ENCODE results near the gene MAGEB2. TPM values are rescaled to one million over a fixed set of nuclear protein-coding genes. Genes with fewer than 3 reads are reported as not detected.

The MAGEB2 gene
- total and polyA plus RNA-seq, 2 donors (not counting 3 experiments of a cell fraction or from before 2014, with no cell fraction given): not detected

DNA sequence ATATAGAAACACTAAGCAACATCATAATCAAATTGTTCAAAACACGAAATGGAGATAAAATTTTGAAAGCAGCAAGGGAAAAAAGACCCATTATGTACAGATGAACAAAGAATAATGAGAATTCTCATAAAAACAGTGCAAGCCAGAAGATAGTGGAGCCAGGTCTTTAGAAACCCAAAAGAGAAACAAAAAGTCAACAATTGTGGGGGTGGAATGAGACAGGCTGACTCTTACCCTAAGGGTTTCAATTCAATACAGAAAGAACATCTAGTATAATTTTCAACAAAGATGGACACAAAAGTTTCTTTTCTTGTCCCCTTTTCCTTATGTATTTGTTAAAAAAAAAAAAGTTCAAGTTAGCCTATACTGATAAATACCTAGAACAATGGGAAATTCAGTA lies 34.0 kb upstream of the MAGEB2 start:
- DNase-seq (ENCODE audit: low read depth, low spot score) (no peak), FAIRE-seq (no peak)
- Histone ChIP-seq H3K36me3 (ENCODE audit: control insufficient read depth in 2 of 2, extremely low read depth in 1 of 2, insufficient read depth in 2 of 2, low read length in 2 of 2) (no peaks in the 10 kb centered on the region), H2AFZ (ENCODE audit: low read depth, low read length) (no peak overlapping the region), H3K9ac (replicated peaks; ENCODE audit: extremely low read depth, insufficient read depth, low read length) (no peak overlapping the region), H3K9me3 (replicated peaks; ENCODE audit: control insufficient read depth, insufficient read depth, low read length) (no peaks in the 10 kb centered on the region), H3K79me2 (ENCODE audit: control insufficient read depth, insufficient read depth, low read length) (no peaks in the 10 kb centered on the region), H3K4me3 (replicated peaks in 1 of 3; ENCODE audit: insufficient read depth in 1 of 3, low read depth in 1 of 3, low read length in 3 of 3) (no peak overlapping the region), H3K4me1 (ENCODE audit: control insufficient read depth, extremely low read depth, insufficient read depth, low read length) (no peaks in the 10 kb centered on the region), H3K4me2 (ENCODE audit: insufficient read depth, low read length) (no peak overlapping the region), H3K9me1 (replicated peaks; ENCODE audit: control insufficient read depth, extremely low read depth, insufficient read depth, low read length) (no peaks in the 10 kb centered on the region), H3K27ac (ENCODE audit: insufficient read depth, low read depth, low read length) (no peak overlapping the region), H3K27me3 (ENCODE audit: control insufficient read depth in 2 of 2, insufficient read depth in 2 of 2, low read length in 2 of 2) (no peaks in the 10 kb centered on the region), H4K20me1 (replicated peaks; ENCODE audit: control insufficient read depth, extremely low read depth, insufficient read depth, low read length) (no peaks in the 10 kb centered on the region)
- CTCF ChIA-PET: no interaction called here
- BruUV-seq (replicated peaks): no TSS peak
- intact Hi-C loops (cut with micrococcal nuclease): no loop called here
- POLR2A ChIA-PET: no interaction called here
- no peak for TF ChIP-seq JUN (IDR thresholded peaks at IDR 0.05; ENCODE audit: borderline replicate concordance, insufficient read depth, insufficient read length, low read depth)
- no peak for TF ChIP-seq POLR2A (IDR thresholded peaks at IDR 0.05; ENCODE audit: low read depth, low read length)
- no peak for TF ChIP-seq GATA2 (IDR thresholded peaks at IDR 0.05; ENCODE audit: insufficient read depth, insufficient read length, low read depth, low read length)
- TF ChIP-seq, protein P1, sequence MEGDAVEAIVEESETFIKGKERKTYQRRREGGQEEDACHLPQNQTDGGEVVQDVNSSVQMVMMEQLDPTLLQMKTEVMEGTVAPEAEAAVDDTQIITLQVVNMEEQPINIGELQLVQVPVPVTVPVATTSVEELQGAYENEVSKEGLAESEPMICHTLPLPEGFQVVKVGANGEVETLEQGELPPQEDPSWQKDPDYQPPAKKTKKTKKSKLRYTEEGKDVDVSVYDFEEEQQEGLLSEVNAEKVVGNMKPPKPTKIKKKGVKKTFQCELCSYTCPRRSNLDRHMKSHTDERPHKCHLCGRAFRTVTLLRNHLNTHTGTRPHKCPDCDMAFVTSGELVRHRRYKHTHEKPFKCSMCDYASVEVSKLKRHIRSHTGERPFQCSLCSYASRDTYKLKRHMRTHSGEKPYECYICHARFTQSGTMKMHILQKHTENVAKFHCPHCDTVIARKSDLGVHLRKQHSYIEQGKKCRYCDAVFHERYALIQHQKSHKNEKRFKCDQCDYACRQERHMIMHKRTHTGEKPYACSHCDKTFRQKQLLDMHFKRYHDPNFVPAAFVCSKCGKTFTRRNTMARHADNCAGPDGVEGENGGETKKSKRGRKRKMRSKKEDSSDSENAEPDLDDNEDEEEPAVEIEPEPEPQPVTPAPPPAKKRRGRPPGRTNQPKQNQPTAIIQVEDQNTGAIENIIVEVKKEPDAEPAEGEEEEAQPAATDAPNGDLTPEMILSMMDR (IDR thresholded peaks at IDR 0.05; ENCODE audit: extremely low read depth in 1 of 2, insufficient read depth in 1 of 2, low read depth in 1 of 2, low read length in 2 of 2): no peak
- TF ChIP-seq MYC (IDR thresholded peaks at IDR 0.05; ENCODE audit: low read depth, low read length): no peak
- TF ChIP-seq, protein P2, sequence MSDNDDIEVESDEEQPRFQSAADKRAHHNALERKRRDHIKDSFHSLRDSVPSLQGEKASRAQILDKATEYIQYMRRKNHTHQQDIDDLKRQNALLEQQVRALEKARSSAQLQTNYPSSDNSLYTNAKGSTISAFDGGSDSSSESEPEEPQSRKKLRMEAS (IDR thresholded peaks at IDR 0.05; ENCODE audit: insufficient read depth, insufficient read length): no peak
- dilution Hi-C loops (cut with MboI; ENCODE audit: extremely low pct_ligation_motif_present, low sequenced_read_pairs): no loop called here

DNA sequence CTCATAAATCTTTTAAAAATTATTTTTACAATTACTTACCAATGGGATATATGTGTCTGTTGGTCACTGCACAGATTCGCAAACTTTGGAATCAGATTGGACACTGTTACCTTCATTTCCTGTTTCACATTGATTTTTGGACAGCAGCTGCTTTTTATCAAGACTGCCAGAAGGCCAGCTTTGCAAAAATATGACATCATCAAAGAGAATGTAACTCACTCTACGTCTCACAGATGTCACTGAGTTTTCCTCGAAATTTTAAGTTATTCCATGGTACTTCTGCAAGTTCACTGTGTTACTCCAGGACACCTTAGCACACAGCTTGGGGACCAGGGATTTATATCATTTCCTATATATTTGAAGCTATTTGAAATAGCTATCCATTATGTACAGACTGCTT lies 31.8 kb upstream of the MAGEB2 start:
- Histone ChIP-seq H3K4me2 (ENCODE audit: insufficient read depth, low read length) (no peak overlapping the region), H3K4me3 (replicated peaks in 1 of 3; ENCODE audit: insufficient read depth in 1 of 3, low read depth in 1 of 3, low read length in 3 of 3) (no peak overlapping the region), H3K27ac (ENCODE audit: insufficient read depth, low read depth, low read length) (no peak overlapping the region), H3K27me3 (ENCODE audit: control insufficient read depth in 2 of 2, insufficient read depth in 2 of 2, low read length in 2 of 2) (no peaks in the 10 kb centered on the region), H3K4me1 (ENCODE audit: control insufficient read depth, extremely low read depth, insufficient read depth, low read length) (no peaks in the 10 kb centered on the region), H4K20me1 (replicated peaks; ENCODE audit: control insufficient read depth, extremely low read depth, insufficient read depth, low read length) (no peaks in the 10 kb centered on the region), H3K9me3 (replicated peaks; ENCODE audit: control insufficient read depth, insufficient read depth, low read length) (no peaks in the 10 kb centered on the region), H3K9ac (replicated peaks; ENCODE audit: extremely low read depth, insufficient read depth, low read length) (no peak overlapping the region), H3K36me3 (ENCODE audit: control insufficient read depth in 2 of 2, extremely low read depth in 1 of 2, insufficient read depth in 2 of 2, low read length in 2 of 2) (no peaks in the 10 kb centered on the region), H3K9me1 (replicated peaks; ENCODE audit: control insufficient read depth, extremely low read depth, insufficient read depth, low read length) (no peaks in the 10 kb centered on the region), H3K79me2 (ENCODE audit: control insufficient read depth, insufficient read depth, low read length) (no peaks in the 10 kb centered on the region), H2AFZ (ENCODE audit: low read depth, low read length) (no peak overlapping the region)
- TF ChIP-seq JUN (IDR thresholded peaks at IDR 0.05; ENCODE audit: borderline replicate concordance, insufficient read depth, insufficient read length, low read depth) (no peak), GATA2 (IDR thresholded peaks at IDR 0.05; ENCODE audit: insufficient read depth, insufficient read length, low read depth, low read length) (no peak), FOS (IDR thresholded peaks at IDR 0.05; ENCODE audit: borderline replicate concordance, insufficient read depth, low read length) (no peak), EZH2 (IDR thresholded peaks at IDR 0.05; ENCODE audit: borderline replicate concordance, low read depth, low read length, severe bottlenecking) (no peak), MYC (IDR thresholded peaks at IDR 0.05; ENCODE audit: low read depth, low read length) (no peak), POLR2A (IDR thresholded peaks at IDR 0.05; ENCODE audit: low read depth, low read length) (no peak), POLR2AphosphoS5 (IDR thresholded peaks at IDR 0.05; ENCODE audit: insufficient read depth, low read depth, low read length) (no peak)
- TF ChIP-seq, protein P1 (IDR thresholded peaks at IDR 0.05; ENCODE audit: extremely low read depth in 1 of 2, insufficient read depth in 1 of 2, low read depth in 1 of 2, low read length in 2 of 2): no peak
- TF ChIP-seq, protein P2 (IDR thresholded peaks at IDR 0.05; ENCODE audit: insufficient read depth, insufficient read length): no peak
- ChIA-PET CTCF (interaction anchor here (1.0 kb wide), 1 partner anchor 13 kb away, joined by 4 read pairs; no protein-coding TSS in a partner anchor), POLR2A (no interaction called here)
- dilution Hi-C loops (cut with MboI; ENCODE audit: extremely low pct_ligation_motif_present, low sequenced_read_pairs): no loop called here
- FAIRE-seq (no peak), DNase-seq (ENCODE audit: low read depth, low spot score) (no peak)
- no TSS peak for BruUV-seq (replicated peaks)
- intact Hi-C loops (cut with micrococcal nuclease): no loop called here

Data from endothelial cell of umbilical vein (primary cell).